Activated B cell treated with CpG ODN at 0.5 μM for 24 hours (primary cell): ENCODE data around the gene TIGD1. TPM values are rescaled to one million over a fixed set of nuclear protein-coding genes. Genes with fewer than 3 reads are reported as not detected.

Source experiments
- ATAC-seq: fragments of 200-7000 bp; cut with Tn5 transposase; one replicate; pipeline ENCODE4 v1.10.0; 2021; ENCODE audit warnings: low read depth, mild to moderate bottlenecking, moderate library complexity
- CTCF ChIA-PET: fragments of 350-600 bp; sonication (Branson Sonifier 250); formaldehyde crosslinking; loops from one replicate; lab custom pipeline; 2021; ENCODE audit warnings: antibody characterized with exemption; lab: Charles Lee
- POLR2A ChIA-PET: fragments of 350-600 bp; sonication (Branson Sonifier 250); formaldehyde crosslinking; loops from one replicate; lab custom pipeline; 2021; ENCODE audit warnings: antibody characterized with exemption; lab: Charles Lee
- DNase-seq: peaks from one replicate; pipeline ENCODE4 v3.0.0; 2022
- H3K27ac Mint-ChIP-seq: one replicate; pipeline ENCODE4 v1.8.0; 2020; ENCODE audit warnings: mixed read lengths
- H3K27me3 Mint-ChIP-seq: one replicate; pipeline ENCODE4 v1.8.0; 2021; ENCODE audit warnings: mixed read lengths
- H3K36me3 Mint-ChIP-seq: one replicate; pipeline ENCODE4 v1.8.0; 2021; ENCODE audit warnings: low read depth, mixed read lengths
- H3K4me1 Mint-ChIP-seq: one replicate; pipeline ENCODE4 v1.8.0; 2021; ENCODE audit warnings: mixed read lengths
- H3K4me3 Mint-ChIP-seq: one replicate; pipeline ENCODE4 v1.8.0; 2020; ENCODE audit warnings: mild to moderate bottlenecking, mixed read lengths
- H3K9me3 Mint-ChIP-seq: one replicate; pipeline ENCODE4 v1.8.0; 2020; ENCODE audit warnings: mixed read lengths
- CTCF ChIP-seq: fragments of 200-600 bp; IDR thresholded peaks from one replicate; pipeline ENCODE4 v1.8.0; 2022; ENCODE audit warnings: antibody characterized with exemption, mild to moderate bottlenecking
- intact Hi-C: fragments of 100-400 bp; cut with micrococcal nuclease; formaldehyde crosslinking; loops from one replicate; pipeline ENCODE4 v1.15.1; 2024
- total RNA-seq: library from RNA; stranded (reverse); gene quantifications from 2 replicates; pipeline ENCODE4 v1.2.3, GENCODE V29; 2022

Gene TIGD1
- total RNA-seq, 1 donor from 2014 or later: 8.8 TPM

GRCh38 chr2:232521959-232522622 is 28.3 kb downstream of the TIGD1 start:
- ChIA-PET CTCF (interaction anchor here (1.4 kb wide), 1 partner anchor 75 kb away, joined by 6 read pairs; no protein-coding TSS in a partner anchor), POLR2A (no interaction called here)
- H3K36me3 Mint-ChIP-seq: no peaks in the 10 kb centered on the region
- peak; percentile 56 for TF ChIP-seq CTCF
- H3K27ac Mint-ChIP-seq: no peak overlapping the region
- H3K4me1 Mint-ChIP-seq: peaks cover 15% of the 10 kb centered on the region
- intact Hi-C loops: loop anchor here (1.0 to 2.0 kb wide), 3 partner anchors 28 to 616 kb away; partner anchors contain the start of genes EIF4E2 and TIGD1
- peak overlapping the region; percentile 7 for H3K4me3 Mint-ChIP-seq
- peak; percentile 79 for DNase-seq
- peaks cover 36% of the 10 kb centered on the region for H3K27me3 Mint-ChIP-seq
- no peaks in the 10 kb centered on the region for H3K9me3 Mint-ChIP-seq
- ATAC-seq: peak; percentile 65

GRCh38 chr2:232521098-232521497 is 29.3 kb downstream of the TIGD1 start:
- Mint-ChIP-seq H3K36me3 (no peaks in the 10 kb centered on the region), H3K9me3 (no peaks in the 10 kb centered on the region), H3K27me3 (peaks cover 32% of the 10 kb centered on the region), H3K4me3 (no peak overlapping the region), H3K4me1 (peaks cover 15% of the 10 kb centered on the region), H3K27ac (no peak overlapping the region)
- ChIA-PET POLR2A (no interaction called here), CTCF (interaction anchor here (1.0 to 1.4 kb wide), 2 partner anchors 10 to 74 kb away, joined by 3 to 6 read pairs; no protein-coding TSS in a partner anchor)
- intact Hi-C loops: no loop called here
- ATAC-seq (no peak), DNase-seq (no peak)
- TF ChIP-seq CTCF: no peak

GRCh38 chr2:232520489-232520888 is 29.9 kb downstream of the TIGD1 start:
- H3K9me3 Mint-ChIP-seq: no peaks in the 10 kb centered on the region
- intact Hi-C loops: no loop called here
- TF ChIP-seq CTCF: no peak
- DNase-seq (no peak), ATAC-seq (no peak)
- no peak overlapping the region for H3K4me3 Mint-ChIP-seq
- no peaks in the 10 kb centered on the region for H3K36me3 Mint-ChIP-seq
- no peak overlapping the region for H3K27ac Mint-ChIP-seq
- peaks cover 32% of the 10 kb centered on the region for H3K27me3 Mint-ChIP-seq
- CTCF ChIA-PET: interaction anchor here (1.0 kb wide), 1 partner anchor 11 kb away, joined by 3 read pairs; no protein-coding TSS in a partner anchor
- POLR2A ChIA-PET: no interaction called here
- peaks cover 15% of the 10 kb centered on the region for H3K4me1 Mint-ChIP-seq

GRCh38 chr2:232519581-232520438 is 30.5 kb downstream of the TIGD1 start, which contains the start of gene PRSS56:
TSS of gene PRSS56 (plus strand) at chr2:232520388. CDS start at chr2:232520599, 211 bp downstream.
- H3K36me3 Mint-ChIP-seq: no peaks in the 10 kb centered on the region
- peaks cover 30% of the 10 kb centered on the region for H3K27me3 Mint-ChIP-seq
- TF ChIP-seq CTCF: no peak
- ChIA-PET CTCF (no interaction called here), POLR2A (no interaction called here)
- no peaks in the 10 kb centered on the region for H3K9me3 Mint-ChIP-seq
- H3K4me3 Mint-ChIP-seq: no peak within 1 kb of the TSS
- no peak within 1 kb of the TSS for H3K27ac Mint-ChIP-seq
- no peak for ATAC-seq
- intact Hi-C loops: no loop called here
- no peak for DNase-seq
- peaks cover 15% of the 10 kb centered on the region for H3K4me1 Mint-ChIP-seq

GRCh38 chr2:232518844-232519243 is 31.5 kb downstream of the TIGD1 start:
- H3K36me3 Mint-ChIP-seq: no peaks in the 10 kb centered on the region
- DNase-seq: no peak
- ChIA-PET CTCF (interaction anchor here (0.8 kb wide), 1 partner anchor 15 kb away, joined by 3 read pairs; no protein-coding TSS in a partner anchor), POLR2A (interaction anchor here (0.6 kb wide), 1 partner anchor 13 kb away, joined by 10 read pairs; no protein-coding TSS in a partner anchor)
- H3K27ac Mint-ChIP-seq: no peak overlapping the region
- no peaks in the 10 kb centered on the region for H3K9me3 Mint-ChIP-seq
- peaks cover 24% of the 10 kb centered on the region for H3K27me3 Mint-ChIP-seq
- intact Hi-C loops: no loop called here
- no peak overlapping the region for H3K4me3 Mint-ChIP-seq
- no peak for ATAC-seq
- H3K4me1 Mint-ChIP-seq: peaks cover 11% of the 10 kb centered on the region
- no peak for TF ChIP-seq CTCF
